ENCODE data around the gene DUSP9.
A peak's percentile ranks its signal among the peaks of the same experiment; 100 is the strongest.

GRCh38 chrX:153651540-153652079 is 4.6 kb downstream of the DUSP9 start:
- TF ChIP-seq CTCF (optimal IDR thresholded peaks at IDR 0.05 in 1 of 3, IDR thresholded peaks at IDR 0.05 in 1 of 3, conservative IDR thresholded peaks at IDR 0.05 in 1 of 3; ENCODE audit: extremely low read depth in 1 of 3, insufficient read depth in 2 of 3, low read length in 3 of 3) (peak; percentile 27 to 55 (median 47)), EZH2 (IDR thresholded peaks at IDR 0.05; ENCODE audit: low read length) (no peak)

Data from keratinocyte (primary cell).